HFF-Myc (cell line): ENCODE data around the gene TP63.

ENCODE experiments used
- DNase-seq: peaks from one replicate; pipeline ENCODE4 v3.0.0-alpha.2; 2011; ENCODE audit warnings: low read depth; ENCODE audit errors: extremely low read depth
- H3K4me3 ChIP-seq: replicated peaks from 2 replicates; pipeline ENCODE4 v1.5.1; 2011; ENCODE audit warnings: low read depth, mild to moderate bottlenecking, control low read depth, low read length
- CTCF ChIP-seq: IDR thresholded peaks from 2 replicates; pipeline ENCODE4 v1.5.1; 2012; ENCODE audit warnings: mild to moderate bottlenecking, low read depth, low read length, control low read depth; ENCODE audit errors: missing control alignments

TP63 gene

GRCh38 chr3:189834462-189834861, 203.3 kb downstream of the TP63 start:
- no peak overlapping the region for H3K4me3 ChIP-seq
- DNase-seq: no peak
- TF ChIP-seq CTCF: no peak

- no peak for DNase-seq
- TF ChIP-seq CTCF: no peak
- no peak overlapping the region for H3K4me3 ChIP-seq
Measured at GRCh38 chr3:189836795-189837194, 205.6 kb downstream of the TP63 start.

- H3K4me3 ChIP-seq: no peak overlapping the region
- no peak for DNase-seq
- TF ChIP-seq CTCF: no peak
Measured at GRCh38 chr3:189838291-189838690, 207.1 kb downstream of the TP63 start.

- no peak for DNase-seq
- TF ChIP-seq CTCF: no peak
Measured at GRCh38 chr3:189839576-189839975, 208.4 kb downstream of the TP63 start.

GRCh38 chr3:189841473-189842205, 210.4 kb downstream of the TP63 start:
- DNase-seq: no peak
- H3K4me3 ChIP-seq: no peak overlapping the region
- TF ChIP-seq CTCF: no peak

More at GRCh38 chr3:189839576-189839975, 208.4 kb downstream of the TP63 start:
- H3K4me3 ChIP-seq: no peak overlapping the region

GRCh38 chr3:189842681-189843602, 211.8 kb downstream of the TP63 start:
- H3K4me3 ChIP-seq: no peak overlapping the region
- no peak for TF ChIP-seq CTCF
- DNase-seq: no peak
